OCI-LY1 (cell line): ENCODE measurements around the gene ERBB2.

Source experiments
- H2AFZ ChIP-seq: fragments of 200-600 bp; sonication (generic), shearing (Covaris generic); 2 replicates; pipeline ENCODE4 v1.6.0; 2014; ENCODE audit warnings: antibody characterized with exemption, mild to moderate bottlenecking, low read length
- H3F3A ChIP-seq: fragments of 200-600 bp; sonication (generic), shearing (Covaris generic); 2 replicates; pipeline ENCODE4 v1.6.0; 2014; ENCODE audit warnings: mild to moderate bottlenecking, antibody characterized with exemption, low read length, moderate library complexity; ENCODE audit not compliant: insufficient read depth
- H3K27ac ChIP-seq: fragments of 200-600 bp; sonication (generic); 2 replicates; pipeline ENCODE4 v1.5.1; 2014; ENCODE audit warnings: low read length, mixed run types, mild to moderate bottlenecking, low read depth; ENCODE audit not compliant: poor library complexity, severe bottlenecking
- H3K27me3 ChIP-seq: fragments of 200-600 bp; sonication (generic); 2 replicates; pipeline ENCODE4 v1.6.0; 2014; ENCODE audit warnings: antibody characterized with exemption, mild to moderate bottlenecking, low read length, moderate library complexity; ENCODE audit not compliant: insufficient read depth
- H3K36me3 ChIP-seq: fragments of 200-600 bp; sonication (generic); 2 replicates; pipeline ENCODE4 v1.6.1; 2014; ENCODE audit warnings: mild to moderate bottlenecking, antibody characterized with exemption, low read length, moderate library complexity, mixed read lengths; ENCODE audit not compliant: insufficient read depth
- H3K4me1 ChIP-seq: fragments of 200-600 bp; sonication (generic); 2 replicates; pipeline ENCODE4 v1.5.1; 2014; ENCODE audit warnings: mild to moderate bottlenecking, low read length, moderate library complexity; ENCODE audit not compliant: insufficient read depth, severe bottlenecking
- H3K4me2 ChIP-seq: fragments of 200-600 bp; sonication (generic), shearing (Covaris generic); 2 replicates; pipeline ENCODE4 v1.6.1; 2014; ENCODE audit warnings: low read length
- H3K4me3 ChIP-seq: fragments of 200-600 bp; sonication (generic); 2 replicates; pipeline ENCODE4 v1.5.1; 2014; ENCODE audit warnings: low read length, low read depth, mild to moderate bottlenecking, mixed read lengths; ENCODE audit not compliant: poor library complexity, severe bottlenecking
- H3K79me2 ChIP-seq: fragments of 200-600 bp; shearing (Covaris generic); 2 replicates; pipeline ENCODE4 v1.6.1; 2016; ENCODE audit warnings: mixed run types, low read length, mixed read lengths; ENCODE audit not compliant: insufficient read depth
- H3K9ac ChIP-seq: fragments of 200-600 bp; sonication (generic), shearing (Covaris generic); 2 replicates; pipeline ENCODE4 v1.6.1; 2014; ENCODE audit warnings: mild to moderate bottlenecking, low read length, mixed read lengths
- H3K9me2 ChIP-seq: fragments of 200-600 bp; sonication (generic), shearing (Covaris generic); 2 replicates; pipeline ENCODE4 v1.6.1; 2014; ENCODE audit warnings: low read depth, mild to moderate bottlenecking, low read length, mixed read lengths
- H3K9me3 ChIP-seq: fragments of 200-600 bp; shearing (Covaris generic); 2 replicates; pipeline ENCODE4 v1.6.1; 2014; ENCODE audit warnings: low read length, mixed read lengths
- H4K20me1 ChIP-seq: fragments of 200-600 bp; sonication (generic), shearing (Covaris generic); 2 replicates; pipeline ENCODE4 v1.6.0; 2016; ENCODE audit warnings: mild to moderate bottlenecking, low read length; ENCODE audit not compliant: insufficient read depth
- EZH2 ChIP-seq: fragments of 200-600 bp; sonication (generic), shearing (Covaris generic); IDR thresholded peaks from 2 replicates; pipeline ENCODE4 v1.8.0; 2017; ENCODE audit warnings: borderline replicate concordance, mixed run types, mild to moderate bottlenecking, antibody characterized with exemption, low read length, moderate library complexity, mixed read lengths
- TF ChIP-seq, protein P1 (sequence below): fragments of 200-600 bp; sonication (generic), shearing (Covaris generic); IDR thresholded peaks from 2 replicates; pipeline ENCODE4 v1.5.1; 2017; ENCODE audit warnings: mild to moderate bottlenecking, antibody characterized with exemption, low read length, moderate library complexity, mixed read lengths

ERBB2 gene

DNA sequence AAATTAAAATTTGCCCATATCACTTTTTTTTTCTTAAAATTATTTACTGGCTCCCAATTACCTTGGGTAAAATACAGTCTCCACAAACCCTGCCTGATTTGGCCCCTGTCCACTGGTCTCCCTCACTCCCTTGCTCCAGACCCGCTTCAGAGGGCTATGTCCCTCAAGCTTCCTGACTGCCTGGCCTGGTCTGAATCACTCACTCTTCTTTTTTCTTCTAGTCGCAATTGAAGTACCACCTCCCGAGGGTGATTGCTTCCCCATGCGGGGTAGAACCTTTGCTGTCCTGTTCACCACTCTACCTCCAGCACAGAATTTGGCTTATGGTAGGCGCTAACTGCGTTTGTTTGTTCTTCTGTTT, 11.4 kb upstream of the ERBB2 start:
- no peaks in the 10 kb centered on the region for H3K36me3 ChIP-seq
- H3K27me3 ChIP-seq: no peaks in the 10 kb centered on the region
- peak overlapping the region; percentile 92 for H3K4me2 ChIP-seq
- H3K4me1 ChIP-seq: peaks cover 21% of the 10 kb centered on the region
- peak overlapping the region; percentile 77 for H3K4me3 ChIP-seq
- TF ChIP-seq, protein P1, sequence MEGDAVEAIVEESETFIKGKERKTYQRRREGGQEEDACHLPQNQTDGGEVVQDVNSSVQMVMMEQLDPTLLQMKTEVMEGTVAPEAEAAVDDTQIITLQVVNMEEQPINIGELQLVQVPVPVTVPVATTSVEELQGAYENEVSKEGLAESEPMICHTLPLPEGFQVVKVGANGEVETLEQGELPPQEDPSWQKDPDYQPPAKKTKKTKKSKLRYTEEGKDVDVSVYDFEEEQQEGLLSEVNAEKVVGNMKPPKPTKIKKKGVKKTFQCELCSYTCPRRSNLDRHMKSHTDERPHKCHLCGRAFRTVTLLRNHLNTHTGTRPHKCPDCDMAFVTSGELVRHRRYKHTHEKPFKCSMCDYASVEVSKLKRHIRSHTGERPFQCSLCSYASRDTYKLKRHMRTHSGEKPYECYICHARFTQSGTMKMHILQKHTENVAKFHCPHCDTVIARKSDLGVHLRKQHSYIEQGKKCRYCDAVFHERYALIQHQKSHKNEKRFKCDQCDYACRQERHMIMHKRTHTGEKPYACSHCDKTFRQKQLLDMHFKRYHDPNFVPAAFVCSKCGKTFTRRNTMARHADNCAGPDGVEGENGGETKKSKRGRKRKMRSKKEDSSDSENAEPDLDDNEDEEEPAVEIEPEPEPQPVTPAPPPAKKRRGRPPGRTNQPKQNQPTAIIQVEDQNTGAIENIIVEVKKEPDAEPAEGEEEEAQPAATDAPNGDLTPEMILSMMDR: no peak
- no peak for TF ChIP-seq EZH2
- no peaks in the 10 kb centered on the region for H3K9me3 ChIP-seq
- H3K27ac ChIP-seq: peak overlapping the region; percentile 75
- no peaks in the 10 kb centered on the region for H3K9me2 ChIP-seq
- H3F3A ChIP-seq: no peaks in the 10 kb centered on the region
- H3K9ac ChIP-seq: peak overlapping the region; percentile 74
- H2AFZ ChIP-seq: peak overlapping the region; percentile 59; the same call in 1 of the 2 replicates
- H4K20me1 ChIP-seq: no peaks in the 10 kb centered on the region
- H3K79me2 ChIP-seq: no peaks in the 10 kb centered on the region

DNA sequence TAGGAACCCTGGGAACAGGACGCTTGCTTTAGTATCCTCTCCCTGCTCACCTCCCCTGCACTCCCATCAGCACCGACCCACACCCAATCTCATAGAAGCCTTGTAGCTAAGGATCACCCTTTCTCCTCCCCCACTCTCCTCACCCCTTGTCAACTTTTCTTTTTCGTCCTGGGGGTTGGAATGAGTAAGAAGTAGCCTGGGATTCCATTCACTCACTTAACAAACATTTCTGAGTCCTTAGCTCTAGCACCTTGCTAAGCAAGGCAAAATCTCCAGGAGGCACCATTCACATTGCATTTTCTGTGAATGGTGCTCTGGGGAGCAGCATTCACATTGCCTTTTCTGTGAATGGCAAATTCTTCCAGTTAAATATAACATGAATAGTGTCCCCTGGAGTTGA, 10.9 kb upstream of the ERBB2 start:
- no peaks in the 10 kb centered on the region for H3F3A ChIP-seq
- H2AFZ ChIP-seq: no peak overlapping the region
- H4K20me1 ChIP-seq: no peaks in the 10 kb centered on the region
- peaks cover 21% of the 10 kb centered on the region for H3K4me1 ChIP-seq
- H3K27me3 ChIP-seq: no peaks in the 10 kb centered on the region
- peak overlapping the region; percentile 77 for H3K4me3 ChIP-seq
- no peaks in the 10 kb centered on the region for H3K9me2 ChIP-seq
- H3K4me2 ChIP-seq: peak overlapping the region; percentile 92
- H3K9ac ChIP-seq: peak overlapping the region; percentile 74; the same call in 1 of the 2 replicates
- no peaks in the 10 kb centered on the region for H3K9me3 ChIP-seq
- no peak overlapping the region for H3K27ac ChIP-seq
- TF ChIP-seq, protein P1: no peak
- TF ChIP-seq EZH2: no peak
- no peaks in the 10 kb centered on the region for H3K36me3 ChIP-seq
- no peaks in the 10 kb centered on the region for H3K79me2 ChIP-seq

- Histone ChIP-seq H3K9me3 (no peaks in the 10 kb centered on the region), H3K27me3 (no peaks in the 10 kb centered on the region), H3K36me3 (no peaks in the 10 kb centered on the region; the same call in 1 of the 2 replicates), H3K9me2 (no peaks in the 10 kb centered on the region), H3K9ac (no peak overlapping the region), H3F3A (no peaks in the 10 kb centered on the region), H3K4me3 (no peak overlapping the region), H3K79me2 (no peaks in the 10 kb centered on the region), H3K4me1 (no peaks in the 10 kb centered on the region), H3K27ac (no peak overlapping the region), H4K20me1 (no peaks in the 10 kb centered on the region), H2AFZ (no peak overlapping the region), H3K4me2 (no peak overlapping the region)
- TF ChIP-seq EZH2: no peak
- TF ChIP-seq, protein P1: no peak
Observed at GRCh38 chr17:39694593-39694992, 5.3 kb upstream of the ERBB2 start.
